H9 (cell line): Measurements from ENCODE around the gene TRIM37. TPM values are rescaled to one million over a fixed set of nuclear protein-coding genes. Genes with fewer than 3 reads are reported as not detected.

Experiments
- DNase-seq: peaks from one replicate; pipeline ENCODE4 v3.0.0-alpha.2; 2017
- H2AFZ ChIP-seq: one replicate; pipeline ENCODE4 v1.6.1; 2013; ENCODE audit warnings: mild to moderate bottlenecking, low read length, control low read depth, moderate library complexity
- H2AK5ac ChIP-seq: 2 replicates; pipeline ENCODE4 v1.6.1; 2013; ENCODE audit warnings: low read length, control low read depth, mixed read lengths; ENCODE audit not compliant: insufficient read length
- H2BK120ac ChIP-seq: one replicate; pipeline ENCODE4 v1.6.1; 2013; ENCODE audit warnings: low read depth, mild to moderate bottlenecking, low read length, control low read depth, inconsistent platforms; ENCODE audit not compliant: poor library complexity, severe bottlenecking
- H2BK12ac ChIP-seq: 2 replicates; pipeline ENCODE4 v1.6.1; 2013; ENCODE audit warnings: low read length, control low read depth, mixed read lengths, low read depth; ENCODE audit not compliant: insufficient read length
- H2BK15ac ChIP-seq: 2 replicates; pipeline ENCODE4 v1.6.1; 2013; ENCODE audit warnings: low read depth, low read length, control low read depth
- H2BK20ac ChIP-seq: one replicate; pipeline ENCODE4 v1.6.1; 2013; ENCODE audit warnings: low read depth, mild to moderate bottlenecking, low read length, control low read depth, inconsistent platforms; ENCODE audit not compliant: poor library complexity, severe bottlenecking
- H2BK5ac ChIP-seq: 2 replicates; pipeline ENCODE4 v1.6.1; 2013; ENCODE audit warnings: low read length, control low read depth, mixed read lengths; ENCODE audit not compliant: insufficient read length
- H3K14ac ChIP-seq: 2 replicates; pipeline ENCODE4 v1.6.1; 2013; ENCODE audit warnings: low read length, control low read depth; ENCODE audit not compliant: insufficient read depth
- H3K18ac ChIP-seq: 2 replicates; pipeline ENCODE4 v1.6.1; 2013; ENCODE audit warnings: low read depth, mild to moderate bottlenecking, mixed read lengths, low read length, control low read depth; ENCODE audit not compliant: insufficient read length
- H3K23ac ChIP-seq: 2 replicates; pipeline ENCODE4 v1.6.1; 2013; ENCODE audit warnings: low read length, control low read depth, mixed read lengths, low read depth; ENCODE audit not compliant: insufficient read length
- H3K23me2 ChIP-seq: 2 replicates; pipeline ENCODE4 v1.6.1; 2013; ENCODE audit warnings: low read depth, mild to moderate bottlenecking, mixed read lengths, low read length, control low read depth; ENCODE audit not compliant: insufficient read length, poor library complexity, severe bottlenecking
- H3K27ac ChIP-seq: 2 replicates; pipeline ENCODE4 v1.5.1; 2013; ENCODE audit warnings: low read length, control low read depth, mixed read lengths, low read depth; ENCODE audit not compliant: insufficient read length
- H3K27me3 ChIP-seq: 2 replicates; pipeline ENCODE4 v1.6.1; 2013; ENCODE audit warnings: low read length, control low read depth, inconsistent platforms; ENCODE audit not compliant: insufficient read depth
- H3K4ac ChIP-seq: 2 replicates; pipeline ENCODE4 v1.6.1; 2013; ENCODE audit warnings: low read depth, mild to moderate bottlenecking, control low read depth, inconsistent platforms, low read length, moderate library complexity
- H3K4me1 ChIP-seq: 2 replicates; pipeline ENCODE4 v1.6.1; 2013; ENCODE audit warnings: low read length, control low read depth, inconsistent platforms; ENCODE audit not compliant: insufficient read depth
- H3K4me2 ChIP-seq: 2 replicates; pipeline ENCODE4 v1.6.1; 2013; ENCODE audit warnings: low read length, control low read depth, mixed read lengths; ENCODE audit not compliant: insufficient read length, insufficient read depth
- H3K56ac ChIP-seq: 2 replicates; pipeline ENCODE4 v1.6.1; 2013; ENCODE audit warnings: low read depth, mild to moderate bottlenecking, mixed read lengths, low read length, control low read depth; ENCODE audit not compliant: insufficient read length
- H3K79me1 ChIP-seq: 2 replicates; pipeline ENCODE4 v1.6.1; 2013; ENCODE audit warnings: low read depth, mild to moderate bottlenecking, moderate library complexity, low read length, control low read depth, inconsistent platforms; ENCODE audit not compliant: insufficient read depth, poor library complexity, severe bottlenecking
- H3K79me2 ChIP-seq: 2 replicates; pipeline ENCODE4 v1.6.1; 2013; ENCODE audit warnings: low read length, control low read depth, inconsistent platforms; ENCODE audit not compliant: insufficient read depth
- H3K9ac ChIP-seq: 2 replicates; pipeline ENCODE4 v1.6.1; 2013; ENCODE audit warnings: low read length, control low read depth, mixed read lengths; ENCODE audit not compliant: insufficient read length; ENCODE audit errors: extremely low read depth
- H3K9me3 ChIP-seq: one replicate; pipeline ENCODE4 v1.6.1; 2013; ENCODE audit warnings: low read depth, low read length, inconsistent platforms; ENCODE audit not compliant: control insufficient read depth
- H3T11ph ChIP-seq: one replicate; pipeline ENCODE4 v1.6.1; 2013; ENCODE audit warnings: mild to moderate bottlenecking, low read length, control low read depth, inconsistent platforms
- H4K20me1 ChIP-seq: one replicate; pipeline ENCODE4 v1.6.1; 2013; ENCODE audit not compliant: control insufficient read depth, insufficient read length, insufficient read depth
- H4K5ac ChIP-seq: 2 replicates; pipeline ENCODE4 v1.6.1; 2013; ENCODE audit warnings: low read depth, mild to moderate bottlenecking, mixed read lengths, low read length, control low read depth; ENCODE audit not compliant: insufficient read length
- H4K8ac ChIP-seq: replicated peaks from 2 replicates; pipeline ENCODE4 v1.6.1; 2013; ENCODE audit warnings: low read length, control low read depth, mixed read lengths, low read depth; ENCODE audit not compliant: insufficient read length
- H4K91ac ChIP-seq: 2 replicates; pipeline ENCODE4 v1.6.1; 2013; ENCODE audit warnings: low read depth, mild to moderate bottlenecking, moderate library complexity, mixed read lengths, low read length, control low read depth; ENCODE audit not compliant: insufficient read length
- H3K27ac Mint-ChIP-seq, 3 experiments: 2 replicates in 2 of 3; 3 replicates in 1 of 3; pipeline ENCODE4 v1.8.0; 2020 to 2021; ENCODE audit warnings: mixed read lengths in 3 of 3, mild to moderate bottlenecking in 1 of 3, moderate library complexity in 1 of 3
- H3K27me3 Mint-ChIP-seq: 2 replicates; pipeline ENCODE4 v1.8.0; 2021; ENCODE audit warnings: low read depth, mild to moderate bottlenecking, moderate library complexity, mixed read lengths
- H3K36me3 Mint-ChIP-seq, 3 experiments: 2 replicates in 2 of 3; 3 replicates in 1 of 3; pipeline ENCODE4 v1.8.0; 2020 to 2021; ENCODE audit warnings: low read depth in 3 of 3, mixed read lengths in 3 of 3; ENCODE audit not compliant: insufficient read depth in 1 of 3
- H3K4me1 Mint-ChIP-seq, 2 experiments: 2 replicates each; pipeline ENCODE4 v1.8.0; 2020; ENCODE audit warnings: mixed read lengths in 2 of 2
- H3K4me3 Mint-ChIP-seq, 2 experiments: 2 replicates in 1 of 2; 3 replicates in 1 of 2; pipeline ENCODE4 v1.8.0; 2020 to 2021; ENCODE audit warnings: mild to moderate bottlenecking in 2 of 2, mixed read lengths in 2 of 2, moderate library complexity in 1 of 2
- H3K9me3 Mint-ChIP-seq, 2 experiments: 2 replicates in 1 of 2; 3 replicates in 1 of 2; pipeline ENCODE4 v1.8.0; 2020; ENCODE audit warnings: mild to moderate bottlenecking in 2 of 2, mixed read lengths in 2 of 2, moderate library complexity in 1 of 2
- WGBS: extraction: QIAGEN DNeasy Blood & Tissue Kit; methylation state at CpG from one replicate; pipeline ENCODE4 v1.1.7; 2013; ENCODE audit warnings: missing lambda C conversion rate, low lambda C conversion rate, mixed read lengths; ENCODE audit not compliant: insufficient read length; ENCODE audit errors: extremely low coverage; 5-methylcytosine and 5-hydroxymethylcytosine counted together
- total RNA-seq: library from RNA; stranded (reverse); gene quantifications from 2 replicates; pipeline ENCODE4 v1.2.1, GENCODE V29; 2021
- TF ChIP-seq, protein P1 (sequence below): fragments of 200-600 bp; sonication (generic); conservative IDR thresholded peaks from 3 replicates; pipeline ENCODE4 v1.8.0; 2021; ENCODE audit warnings: antibody characterized with exemption, mild to moderate bottlenecking

The TRIM37 gene
- total RNA-seq, 1 experiment from 2014 or later: 52.1 TPM

DNA sequence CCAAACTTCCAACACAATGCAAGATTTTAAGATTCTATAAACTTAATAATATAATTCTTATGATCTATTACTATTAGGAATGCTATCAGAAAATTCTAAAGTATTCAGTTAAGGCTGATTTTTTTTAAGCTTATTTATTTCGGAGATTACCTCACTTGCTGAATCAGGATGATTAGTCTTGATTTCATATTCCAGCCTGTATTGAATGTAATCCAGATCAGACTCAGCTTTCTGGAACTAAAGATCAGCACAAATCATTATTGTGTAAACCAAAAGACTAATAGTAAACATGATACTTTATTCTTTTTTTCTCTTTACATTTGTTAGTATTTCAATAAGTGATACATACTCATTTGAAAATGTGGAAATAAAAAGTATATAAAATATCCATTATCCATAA lies 24.5 kb upstream of the TRIM37 start:
- Histone ChIP-seq H2AK5ac (no peak overlapping the region), H2AFZ (no peak overlapping the region), H2BK15ac (no peak overlapping the region), H2BK20ac (no peak overlapping the region), H4K91ac (no peak overlapping the region), H3K79me2 (no peaks in the 10 kb centered on the region), H3K79me1 (peaks cover 8% of the 10 kb centered on the region), H4K5ac (no peak overlapping the region), H3K18ac (no peak overlapping the region), H2BK120ac (no peak overlapping the region), H2BK5ac (no peak overlapping the region), H3K27me3 (no peaks in the 10 kb centered on the region), H2BK12ac (no peak overlapping the region), H4K8ac (no peak overlapping the region), H3K9ac (no peak overlapping the region), H3K14ac (no peak overlapping the region), H3T11ph (no peak overlapping the region), H3K23me2 (no peaks in the 10 kb centered on the region), H3K56ac (no peak overlapping the region), H3K4ac (no peak overlapping the region), H3K9me3 (no peaks in the 10 kb centered on the region), H3K23ac (no peak overlapping the region), H3K4me1 (no peaks in the 10 kb centered on the region), H3K4me2 (no peak overlapping the region), H3K27ac (no peak overlapping the region), H4K20me1 (no peaks in the 10 kb centered on the region)
- Mint-ChIP-seq H3K9me3 (no peaks in the 10 kb centered on the region), H3K4me1 (no peaks in the 10 kb centered on the region), H3K36me3 (peaks cover 10 to 35% (median 34%) of the 10 kb centered on the region in 3 experiments; a peak in 6 of 7 replicates), H3K4me3 (no peak overlapping the region), H3K27ac (no peak overlapping the region), H3K27me3 (no peaks in the 10 kb centered on the region)
- DNase-seq: no peak
- TF ChIP-seq, protein P1, sequence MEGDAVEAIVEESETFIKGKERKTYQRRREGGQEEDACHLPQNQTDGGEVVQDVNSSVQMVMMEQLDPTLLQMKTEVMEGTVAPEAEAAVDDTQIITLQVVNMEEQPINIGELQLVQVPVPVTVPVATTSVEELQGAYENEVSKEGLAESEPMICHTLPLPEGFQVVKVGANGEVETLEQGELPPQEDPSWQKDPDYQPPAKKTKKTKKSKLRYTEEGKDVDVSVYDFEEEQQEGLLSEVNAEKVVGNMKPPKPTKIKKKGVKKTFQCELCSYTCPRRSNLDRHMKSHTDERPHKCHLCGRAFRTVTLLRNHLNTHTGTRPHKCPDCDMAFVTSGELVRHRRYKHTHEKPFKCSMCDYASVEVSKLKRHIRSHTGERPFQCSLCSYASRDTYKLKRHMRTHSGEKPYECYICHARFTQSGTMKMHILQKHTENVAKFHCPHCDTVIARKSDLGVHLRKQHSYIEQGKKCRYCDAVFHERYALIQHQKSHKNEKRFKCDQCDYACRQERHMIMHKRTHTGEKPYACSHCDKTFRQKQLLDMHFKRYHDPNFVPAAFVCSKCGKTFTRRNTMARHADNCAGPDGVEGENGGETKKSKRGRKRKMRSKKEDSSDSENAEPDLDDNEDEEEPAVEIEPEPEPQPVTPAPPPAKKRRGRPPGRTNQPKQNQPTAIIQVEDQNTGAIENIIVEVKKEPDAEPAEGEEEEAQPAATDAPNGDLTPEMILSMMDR: no peak
- WGBS: no CpG with 5 or more reads among the region's 1 CpG
